ENCODE measurements around the gene DNAJB8.

DNAJB8 gene

GRCh38 chr3:128473180-128473519 lies 6.5 kb upstream of the DNAJB8 start:
- Histone ChIP-seq H3K4me1 (ENCODE audit: insufficient read depth, poor library complexity, severe bottlenecking) (no peaks in the 10 kb centered on the region), H3K36me3 (ENCODE audit: low read depth) (no peaks in the 10 kb centered on the region), H3K27ac (ENCODE audit: poor library complexity, severe bottlenecking) (no peak overlapping the region), H3K27me3 (ENCODE audit: insufficient read depth, poor library complexity, severe bottlenecking) (no peaks in the 10 kb centered on the region), H3K4me3 (ENCODE audit: severe bottlenecking) (no peak overlapping the region), H3K9me3 (ENCODE audit: severe bottlenecking) (no peaks in the 10 kb centered on the region)
- TF ChIP-seq, protein P1, sequence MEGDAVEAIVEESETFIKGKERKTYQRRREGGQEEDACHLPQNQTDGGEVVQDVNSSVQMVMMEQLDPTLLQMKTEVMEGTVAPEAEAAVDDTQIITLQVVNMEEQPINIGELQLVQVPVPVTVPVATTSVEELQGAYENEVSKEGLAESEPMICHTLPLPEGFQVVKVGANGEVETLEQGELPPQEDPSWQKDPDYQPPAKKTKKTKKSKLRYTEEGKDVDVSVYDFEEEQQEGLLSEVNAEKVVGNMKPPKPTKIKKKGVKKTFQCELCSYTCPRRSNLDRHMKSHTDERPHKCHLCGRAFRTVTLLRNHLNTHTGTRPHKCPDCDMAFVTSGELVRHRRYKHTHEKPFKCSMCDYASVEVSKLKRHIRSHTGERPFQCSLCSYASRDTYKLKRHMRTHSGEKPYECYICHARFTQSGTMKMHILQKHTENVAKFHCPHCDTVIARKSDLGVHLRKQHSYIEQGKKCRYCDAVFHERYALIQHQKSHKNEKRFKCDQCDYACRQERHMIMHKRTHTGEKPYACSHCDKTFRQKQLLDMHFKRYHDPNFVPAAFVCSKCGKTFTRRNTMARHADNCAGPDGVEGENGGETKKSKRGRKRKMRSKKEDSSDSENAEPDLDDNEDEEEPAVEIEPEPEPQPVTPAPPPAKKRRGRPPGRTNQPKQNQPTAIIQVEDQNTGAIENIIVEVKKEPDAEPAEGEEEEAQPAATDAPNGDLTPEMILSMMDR (IDR thresholded peaks at IDR 0.05; ENCODE audit: poor library complexity, severe bottlenecking), result no peak
- DNase-seq (ENCODE audit: low spot score), result no peak
- no peak for ATAC-seq (ENCODE audit: low read depth)

DNA sequence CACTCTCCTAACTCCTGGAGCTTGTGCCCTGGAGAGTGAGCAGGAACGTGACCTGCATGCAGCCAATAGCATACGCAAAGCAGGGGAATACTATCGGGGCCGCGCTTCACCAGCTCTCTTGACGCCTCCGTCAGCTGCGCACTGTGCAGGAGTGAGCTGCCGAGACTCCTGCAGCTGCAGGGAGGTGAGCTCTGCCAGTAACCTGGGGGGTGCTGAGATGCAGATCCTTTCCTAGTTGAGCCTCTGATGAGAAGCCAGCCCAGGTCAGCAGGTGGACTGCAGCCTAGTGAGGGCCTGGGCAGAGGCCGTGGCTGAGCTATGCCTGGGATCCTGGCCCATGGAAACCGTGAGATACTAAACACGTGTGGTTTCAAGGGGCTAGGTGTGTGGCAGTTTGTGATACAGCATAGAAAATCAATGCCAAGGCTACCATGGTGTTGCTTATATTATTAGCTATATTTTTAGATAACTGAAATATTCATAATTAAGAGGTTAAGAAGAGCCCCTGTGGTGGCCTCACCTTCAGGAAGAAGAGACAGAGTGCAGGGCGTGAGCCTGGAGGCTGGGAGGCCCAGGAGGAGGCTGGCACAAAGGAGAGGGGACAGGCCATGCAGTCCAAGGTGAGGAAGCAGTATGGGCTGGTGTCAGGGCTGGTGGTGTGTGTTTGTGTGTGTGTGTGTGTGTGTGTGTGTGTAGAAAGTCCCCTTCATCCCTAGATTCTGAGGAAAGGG lies 5.9 kb upstream of the DNAJB8 start:
- Histone ChIP-seq H3K27ac (ENCODE audit: poor library complexity, severe bottlenecking) (no peak overlapping the region), H3K36me3 (ENCODE audit: low read depth) (no peaks in the 10 kb centered on the region), H3K4me1 (ENCODE audit: insufficient read depth, poor library complexity, severe bottlenecking) (no peaks in the 10 kb centered on the region), H3K9me3 (ENCODE audit: severe bottlenecking) (no peaks in the 10 kb centered on the region), H3K4me3 (ENCODE audit: severe bottlenecking) (no peak overlapping the region), H3K27me3 (ENCODE audit: insufficient read depth, poor library complexity, severe bottlenecking) (no peaks in the 10 kb centered on the region)
- ATAC-seq (ENCODE audit: low read depth) (no peak), DNase-seq (ENCODE audit: low spot score) (no peak)
- TF ChIP-seq, protein P1 (IDR thresholded peaks at IDR 0.05; ENCODE audit: poor library complexity, severe bottlenecking), result no peak

DNA sequence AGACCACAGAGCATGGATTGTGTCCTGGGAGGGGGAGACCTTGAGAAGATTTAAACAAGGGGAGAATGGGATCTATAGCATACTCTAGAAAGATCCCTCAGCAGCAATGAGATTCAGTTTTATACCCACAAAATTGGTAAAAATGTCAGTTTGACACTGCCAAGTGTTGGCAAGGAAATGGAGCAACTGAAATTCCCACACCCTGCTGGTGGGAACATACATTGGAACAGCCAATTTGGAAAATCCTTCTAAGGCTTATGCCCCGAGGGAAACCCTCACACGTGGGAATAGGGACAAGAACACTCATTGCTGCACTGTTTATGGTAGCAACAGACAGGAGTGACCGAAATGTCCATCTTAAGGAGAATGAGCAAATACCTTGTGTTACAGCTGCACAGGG lies 5.0 kb upstream of the DNAJB8 start:
- no peaks in the 10 kb centered on the region for H3K27me3 ChIP-seq (ENCODE audit: insufficient read depth, poor library complexity, severe bottlenecking)
- H3K4me1 ChIP-seq (ENCODE audit: insufficient read depth, poor library complexity, severe bottlenecking), result no peaks in the 10 kb centered on the region
- H3K9me3 ChIP-seq (ENCODE audit: severe bottlenecking), result no peaks in the 10 kb centered on the region
- no peak for ATAC-seq (ENCODE audit: low read depth)
- no peaks in the 10 kb centered on the region for H3K36me3 ChIP-seq (ENCODE audit: low read depth)
- TF ChIP-seq, protein P1 (IDR thresholded peaks at IDR 0.05; ENCODE audit: poor library complexity, severe bottlenecking), result no peak
- no peak overlapping the region for H3K27ac ChIP-seq (ENCODE audit: poor library complexity, severe bottlenecking)
- H3K4me3 ChIP-seq (ENCODE audit: severe bottlenecking), result no peak overlapping the region
- DNase-seq (ENCODE audit: low spot score), result no peak

DNA sequence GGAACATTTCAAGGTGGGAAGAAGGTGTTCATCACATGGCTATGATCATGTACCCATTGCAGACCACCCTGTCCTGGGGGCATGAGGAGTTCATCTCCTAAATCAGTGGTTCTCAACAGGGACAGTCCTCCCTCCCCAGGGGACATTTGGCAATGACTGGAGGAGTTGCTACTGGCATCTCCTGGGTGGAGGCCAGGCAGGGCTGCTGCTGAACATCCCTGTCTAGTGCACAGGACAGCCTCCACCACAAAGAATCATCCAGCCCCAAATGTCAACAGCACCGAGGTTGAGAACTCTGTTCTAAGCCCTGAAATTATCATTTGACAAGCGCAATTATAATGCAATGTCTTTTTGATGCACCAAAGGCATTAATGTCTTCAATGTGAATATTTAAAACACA lies 4.4 kb upstream of the DNAJB8 start:
- Histone ChIP-seq H3K9me3 (ENCODE audit: severe bottlenecking) (no peaks in the 10 kb centered on the region), H3K27me3 (ENCODE audit: insufficient read depth, poor library complexity, severe bottlenecking) (no peaks in the 10 kb centered on the region), H3K36me3 (ENCODE audit: low read depth) (no peaks in the 10 kb centered on the region), H3K27ac (ENCODE audit: poor library complexity, severe bottlenecking) (no peak overlapping the region), H3K4me3 (ENCODE audit: severe bottlenecking) (no peak overlapping the region), H3K4me1 (ENCODE audit: insufficient read depth, poor library complexity, severe bottlenecking) (no peaks in the 10 kb centered on the region)
- TF ChIP-seq, protein P1 (IDR thresholded peaks at IDR 0.05; ENCODE audit: poor library complexity, severe bottlenecking), result no peak
- DNase-seq (ENCODE audit: low spot score) (no peak), ATAC-seq (ENCODE audit: low read depth) (no peak)

DNA sequence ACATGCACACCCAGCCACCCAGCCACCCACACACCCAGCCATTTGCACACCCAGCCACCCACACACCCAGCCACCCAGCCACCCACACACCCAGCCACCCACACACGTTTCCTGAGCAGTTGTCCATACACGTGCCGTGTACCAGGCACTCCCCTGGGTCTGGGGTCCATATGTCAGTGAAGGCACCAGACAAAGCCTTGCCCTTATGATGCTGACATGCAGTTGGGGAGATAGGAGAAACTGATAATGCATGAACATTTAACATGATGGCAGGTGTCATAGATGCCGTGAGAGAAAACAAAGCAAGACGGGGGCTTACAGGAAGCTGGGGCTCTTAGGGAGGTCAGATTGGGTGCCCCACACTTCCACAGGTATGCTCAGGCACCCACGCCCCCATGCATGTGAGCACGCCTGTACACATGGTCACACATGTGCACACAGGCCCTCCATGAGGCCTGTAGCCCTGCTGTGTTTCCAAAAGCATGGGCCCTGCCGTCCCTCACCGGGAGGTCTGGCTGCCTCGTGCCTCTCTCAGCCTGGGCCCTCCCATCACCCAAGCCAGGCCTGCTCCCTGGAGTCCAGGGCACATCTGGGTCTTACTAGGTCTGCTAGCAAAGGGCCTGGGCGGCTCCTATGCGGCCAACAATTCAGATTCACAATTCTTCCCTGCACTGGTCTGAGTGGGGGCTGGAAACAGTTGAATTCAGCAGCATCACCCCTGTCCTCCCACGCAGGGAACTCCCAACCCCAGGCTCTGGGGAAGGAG lies 3.6 kb upstream of the DNAJB8 start:
- TF ChIP-seq, protein P1 (IDR thresholded peaks at IDR 0.05; ENCODE audit: poor library complexity, severe bottlenecking), result no peak
- no peaks in the 10 kb centered on the region for H3K27me3 ChIP-seq (ENCODE audit: insufficient read depth, poor library complexity, severe bottlenecking)

More for the DNA sequence above, 3.6 kb upstream of the DNAJB8 start:
- no peak overlapping the region for H3K4me3 ChIP-seq (ENCODE audit: severe bottlenecking)
- H3K27ac ChIP-seq (ENCODE audit: poor library complexity, severe bottlenecking), result no peak overlapping the region
- no peak for ATAC-seq (ENCODE audit: low read depth)
- H3K4me1 ChIP-seq (ENCODE audit: insufficient read depth, poor library complexity, severe bottlenecking), result no peaks in the 10 kb centered on the region
- DNase-seq (ENCODE audit: low spot score), result no peak
- no peaks in the 10 kb centered on the region for H3K9me3 ChIP-seq (ENCODE audit: severe bottlenecking)
- H3K36me3 ChIP-seq (ENCODE audit: low read depth), result no peaks in the 10 kb centered on the region
